HepG2 (cell line): ENCODE results near the gene YWHAQ. TPM values are rescaled to one million over a fixed set of nuclear protein-coding genes. Genes with fewer than 3 reads are reported as not detected.

Experiments
- ATAC-seq: fragments of 200-7000 bp; cut with Tn5 transposase; 3 replicates; pipeline ENCODE4 v1.9.1; 2020; ENCODE audit warnings: mild to moderate bottlenecking, moderate library complexity
- BruUV-seq: library from RNA; stranded (reverse); fragments of 400-500 nt; replicated peaks from 2 replicates; lab custom pipeline; 2021; lab: Mats Ljungman, UMichigan
- CTCF ChIA-PET: fragments of 300-600 bp; formaldehyde crosslinking; extraction: SDS; loops from one replicate; lab custom pipeline; 2021; ENCODE audit warnings: low total read pairs, inconsistent platforms, low intra/inter-chr PET ratio; lab: Yijun Ruan, JAX
- POLR2A ChIA-PET: fragments of 350-600 bp; sonication (Branson Sonifier 250); formaldehyde crosslinking; loops from one replicate; lab custom pipeline; 2020; ENCODE audit warnings: antibody characterized with exemption, inconsistent platforms; lab: Yijun Ruan, JAX
- DNase-seq: peaks from one replicate; pipeline ENCODE4 v3.0.0-alpha.2; 2015; ENCODE audit warnings: low spot score
- FAIRE-seq: peaks from 3 replicates; lab custom pipeline; 2011; peaks lifted over from hg19 to GRCh38; lab: Jason Lieb, UNC
- H2AFZ ChIP-seq: one replicate; pipeline ENCODE4 v1.6.1; 2011; ENCODE audit warnings: low read length, inconsistent platforms
- H3K27ac ChIP-seq: fragments of 300-600 bp; 3 replicates; pipeline ENCODE4 v1.8.0; 2011; ENCODE audit warnings: mixed run types, mild to moderate bottlenecking, mixed read lengths, low read length, inconsistent platforms; ENCODE audit not compliant: insufficient read depth; ENCODE audit errors: extremely low read length
- H3K27me3 ChIP-seq, 2 experiments: fragments of 200-600 bp in 1 of 2; 2 replicates in 1 of 2; 3 replicates in 1 of 2; pipeline versions ENCODE4 v1.6.0 to v1.8.0; 2011; ENCODE audit warnings: low read length in 2 of 2, mild to moderate bottlenecking in 2 of 2, moderate library complexity in 2 of 2, inconsistent platforms in 1 of 2; ENCODE audit not compliant: insufficient read depth in 2 of 2, control insufficient read depth in 1 of 2
- H3K36me3 ChIP-seq, 2 experiments: fragments of 200-600 bp in 1 of 2; replicated peaks in 1 of 2; 2 replicates in 1 of 2; 3 replicates in 1 of 2; pipeline versions ENCODE4 v1.5.1 to v1.8.0; 2011; ENCODE audit warnings: low read length in 2 of 2, inconsistent platforms in 1 of 2; ENCODE audit not compliant: insufficient read depth in 2 of 2, control insufficient read depth in 1 of 2
- H3K4me1 ChIP-seq: 2 replicates; pipeline ENCODE4 v1.5.1; 2012; ENCODE audit warnings: low read length, inconsistent platforms; ENCODE audit not compliant: insufficient read depth
- H3K4me2 ChIP-seq: 2 replicates; pipeline ENCODE4 v1.6.0; 2011; ENCODE audit warnings: low read depth, low read length, inconsistent platforms
- H3K4me3 ChIP-seq, 3 experiments: fragments of 200-600 bp in 1 of 3; sonication (generic), shearing (Covaris generic) in 1 of 3; replicated peaks in 1 of 3; 2 replicates each; pipeline ENCODE4 v1.5.1; 2011 to 2016; ENCODE audit warnings: low read length in 3 of 3, inconsistent platforms in 2 of 3, low read depth in 2 of 3, mild to moderate bottlenecking in 2 of 3, control low read depth in 1 of 3, mixed read lengths in 1 of 3; ENCODE audit not compliant: insufficient read depth in 1 of 3
- H3K79me2 ChIP-seq: one replicate; pipeline ENCODE4 v1.6.1; 2011; ENCODE audit warnings: low read length, inconsistent platforms; ENCODE audit not compliant: insufficient read depth
- H3K9ac ChIP-seq: 2 replicates; pipeline ENCODE4 v1.6.0; 2011; ENCODE audit warnings: mild to moderate bottlenecking, low read depth, low read length, inconsistent platforms; ENCODE audit not compliant: insufficient read depth
- H3K9me3 ChIP-seq: 2 replicates; pipeline ENCODE4 v1.5.1; 2012; ENCODE audit warnings: mild to moderate bottlenecking, low read length
- H4K20me1 ChIP-seq: 2 replicates; pipeline ENCODE4 v1.6.0; 2011; ENCODE audit warnings: inconsistent platforms, mild to moderate bottlenecking, low read length, moderate library complexity; ENCODE audit not compliant: insufficient read depth
- CBX1 ChIP-seq: IDR thresholded peaks from one replicate; pipeline ENCODE4 v1.6.1; 2016; ENCODE audit warnings: antibody characterized with exemption, low read depth
- CREM ChIP-seq, 2 experiments: sonication (generic) in 1 of 2; formaldehyde crosslinking in 1 of 2; IDR thresholded peaks; 2 replicates each; pipeline versions ENCODE4 v1.4.0 to v1.6.1; 2016 to 2020; ENCODE audit warnings: antibody characterized with exemption in 1 of 2, mild to moderate bottlenecking in 1 of 2, missing genetic modification reagents in 1 of 2
- DNMT1 ChIP-seq: sonication (generic); formaldehyde crosslinking; IDR thresholded peaks from 2 replicates; pipeline ENCODE4 v1.5.1; 2020; ENCODE audit warnings: mild to moderate bottlenecking, missing genetic modification reagents
- PBX3 ChIP-seq: sonication (generic); formaldehyde crosslinking; IDR thresholded peaks from 2 replicates; pipeline ENCODE4 v1.8.1; 2023; ENCODE audit warnings: missing genetic modification reagents, inconsistent platforms, borderline replicate concordance
- POLR2G ChIP-seq: fragments of 200-400 bp; formaldehyde crosslinking; IDR thresholded peaks from 2 replicates; pipeline ENCODE4 v1.6.1; 2018; ENCODE audit warnings: mild to moderate bottlenecking, low read depth, low read length, moderate library complexity
- RELA ChIP-seq: sonication (generic); formaldehyde crosslinking; IDR thresholded peaks from 2 replicates; pipeline ENCODE4 v1.4.0; 2020; ENCODE audit warnings: missing genetic modification reagents
- SMAD9 ChIP-seq: sonication (generic); formaldehyde crosslinking; IDR thresholded peaks from 2 replicates; pipeline ENCODE4 v1.5.1; 2020; ENCODE audit warnings: mild to moderate bottlenecking, missing genetic modification reagents
- TAF1 ChIP-seq: sonication (generic); formaldehyde crosslinking; IDR thresholded peaks from 2 replicates; pipeline ENCODE4 v1.4.0; 2020; ENCODE audit warnings: missing genetic modification reagents
- TBP ChIP-seq: sonication (generic); formaldehyde crosslinking; IDR thresholded peaks from 2 replicates; pipeline ENCODE4 v1.5.0; 2020; ENCODE audit warnings: missing genetic modification reagents
- ZMYM4 ChIP-seq: sonication (generic); formaldehyde crosslinking; IDR thresholded peaks from 2 replicates; pipeline ENCODE4 v1.8.1; 2023; ENCODE audit warnings: mild to moderate bottlenecking, missing genetic modification reagents
- ZNF138 ChIP-seq: sonication (generic); formaldehyde crosslinking; IDR thresholded peaks from 2 replicates; pipeline ENCODE4 v1.5.0; 2020; ENCODE audit warnings: mild to moderate bottlenecking, low read depth, missing genetic modification reagents
- ZNF441 ChIP-seq: sonication (generic); formaldehyde crosslinking; IDR thresholded peaks from 2 replicates; pipeline ENCODE4 v1.7.0; 2021; ENCODE audit warnings: missing genetic modification reagents, borderline replicate concordance
- ZNF503 ChIP-seq: sonication (generic); formaldehyde crosslinking; IDR thresholded peaks from 2 replicates; pipeline ENCODE4 v1.4.0; 2020; ENCODE audit warnings: missing genetic modification reagents
- ZNF672 ChIP-seq: sonication (generic); formaldehyde crosslinking; IDR thresholded peaks from 2 replicates; pipeline ENCODE4 v1.8.1; 2022; ENCODE audit warnings: missing genetic modification reagents
- ZNF737 ChIP-seq: sonication (generic); formaldehyde crosslinking; IDR thresholded peaks from 2 replicates; pipeline ENCODE4 v1.5.0; 2020; ENCODE audit warnings: missing genetic modification reagents, mild to moderate bottlenecking, borderline replicate concordance
- ZNF740 ChIP-seq: sonication (generic); formaldehyde crosslinking; IDR thresholded peaks from 2 replicates; pipeline ENCODE4 v1.4.0; 2020; ENCODE audit warnings: missing genetic modification reagents
- ZNF746 ChIP-seq: sonication (generic); formaldehyde crosslinking; IDR thresholded peaks from 2 replicates; pipeline ENCODE4 v1.8.0; 2022; ENCODE audit warnings: mild to moderate bottlenecking, missing genetic modification reagents
- ZNF766 ChIP-seq: sonication (generic); formaldehyde crosslinking; IDR thresholded peaks from 2 replicates; pipeline ENCODE4 v1.5.0; 2020; ENCODE audit warnings: missing genetic modification reagents, borderline replicate concordance
- ZNF879 ChIP-seq: sonication (generic); formaldehyde crosslinking; IDR thresholded peaks from 2 replicates; pipeline ENCODE4 v1.8.1; 2023; ENCODE audit warnings: missing genetic modification reagents
- WGBS: methylation state at CpG from one replicate; pipeline ENCODE4 v1.1.6; 2017; ENCODE audit warnings: low lambda C conversion rate; 5-methylcytosine and 5-hydroxymethylcytosine counted together
- in situ Hi-C: cut with HindIII; loops from 2 replicates; pipeline ENCODE4 v1.10.0; 2017; ENCODE audit warnings: low pct_unique_long_range_greater_than_20kb; ENCODE audit not compliant: extremely low pct_ligation_motif_present
- intact Hi-C: fragments of 100-400 bp; cut with micrococcal nuclease; formaldehyde crosslinking; loops from one replicate; pipeline ENCODE4 v1.10.0; 2022; ENCODE audit not compliant: unreplicated experiment
- polyA plus RNA-seq, 8 experiments: library from polyadenylated mRNA; depleted of rRNA in 3 of 8; stranded (reverse) in 7 of 8; unstranded in 1 of 8; fragments of >200 nt; fragmentation: Illumina TruSeq in 4 of 8; extraction: Trizol in 4 of 8; gene quantifications; 2 replicates each; pipeline versions ENCODE4 v1.2.1 to v1.2.3, GENCODE V29; 2011 to 2016; ENCODE audit warnings: low read depth in 4 of 8, missing spikeins in 1 of 8, mixed read lengths in 1 of 8; ENCODE audit not compliant: insufficient read depth in 1 of 8
- total RNA-seq, 5 experiments: library from RNA; depleted of rRNA; stranded (reverse); fragments of >200 nt; fragmentation: Illumina TruSeq; extraction: Trizol; gene quantifications; 2 replicates each; pipeline ENCODE4 v1.2.3, GENCODE V29; 2016; ENCODE audit warnings: low read depth in 1 of 5
- TF ChIP-seq, protein P1 (sequence below): sonication (generic); formaldehyde crosslinking; IDR thresholded peaks from 2 replicates; pipeline ENCODE4 v1.4.0; 2020; ENCODE audit warnings: mild to moderate bottlenecking, missing genetic modification reagents

YWHAQ gene
- total and polyA plus RNA-seq, 2 of the 13 experiments (the other 11 are each of a cell fraction or from before 2014, with no cell fraction given) = 160 to 304 TPM

DNA sequence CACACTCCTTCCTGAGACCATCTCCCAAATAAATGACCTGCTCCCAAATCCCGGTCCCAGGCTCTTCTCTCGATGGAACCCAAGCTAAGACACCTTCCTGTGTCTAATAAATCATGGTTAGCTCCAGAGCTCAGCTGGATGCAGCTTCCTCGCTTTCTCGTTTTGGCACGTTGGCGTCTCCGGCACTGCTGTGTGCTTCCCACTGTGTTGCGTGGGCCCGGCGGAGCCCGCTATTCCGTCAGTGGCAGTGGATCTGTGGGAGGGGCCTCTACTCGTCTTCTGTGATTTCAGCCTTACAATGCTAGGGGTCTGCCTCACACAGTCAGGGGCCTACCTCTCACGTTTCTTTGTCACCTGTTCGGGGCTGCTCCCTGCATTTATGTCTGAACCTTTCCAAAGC lies 29.4 kb upstream of the YWHAQ start:
- Histone ChIP-seq H3K4me3 (no peak overlapping the region), H3K4me1 (peaks cover 23% of the 10 kb centered on the region), H3K79me2 (no peaks in the 10 kb centered on the region), H3K36me3 (no peaks in the 10 kb centered on the region), H3K4me2 (no peak overlapping the region), H3K27ac (no peak overlapping the region), H4K20me1 (no peaks in the 10 kb centered on the region), H3K9ac (no peak overlapping the region), H2AFZ (no peak overlapping the region), H3K27me3 (peaks cover 3 to 20% of the 10 kb centered on the region in 2 experiments; a peak in 2 of 5 replicates)
- in situ Hi-C loops = no loop called here
- no TSS peak for BruUV-seq
- DNase-seq (no peak), FAIRE-seq (no peak), ATAC-seq (no peak)
- POLR2A ChIA-PET = no interaction called here
- 64% methylated on average over 15 of the region's 15 CpGs for WGBS
- intact Hi-C loops = no loop called here
- TF ChIP-seq, protein P1, sequence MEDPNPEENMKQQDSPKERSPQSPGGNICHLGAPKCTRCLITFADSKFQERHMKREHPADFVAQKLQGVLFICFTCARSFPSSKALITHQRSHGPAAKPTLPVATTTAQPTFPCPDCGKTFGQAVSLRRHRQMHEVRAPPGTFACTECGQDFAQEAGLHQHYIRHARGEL (CRISPR knock-in tag) = no peak
- no peak for TF ChIP-seq DNMT1 (CRISPR knock-in tag)
- no peak for TF ChIP-seq PBX3 (CRISPR knock-in tag)
- no peak for TF ChIP-seq ZNF138
- no peak for TF ChIP-seq ZNF879
- no peak for TF ChIP-seq ZNF766
- TF ChIP-seq SMAD9 (CRISPR knock-in tag) = no peak
- no peak for TF ChIP-seq CREM (IDR thresholded peaks at IDR 0.05)
- no peak for TF ChIP-seq CREM (CRISPR knock-in tag; IDR thresholded peaks at IDR 0.05)
- no peak for TF ChIP-seq RELA (CRISPR knock-in tag)
- no peak for TF ChIP-seq POLR2G
- no peak for TF ChIP-seq ZNF441 (CRISPR knock-in tag)
- no peak for TF ChIP-seq CBX1
- TF ChIP-seq ZNF737 (CRISPR knock-in tag) = no peak
- no peak for TF ChIP-seq TBP (CRISPR knock-in tag)
- no peak for TF ChIP-seq ZNF672 (CRISPR knock-in tag)
- no peak for TF ChIP-seq TAF1 (CRISPR knock-in tag)
- no peak for TF ChIP-seq ZNF503
- no peak for TF ChIP-seq ZMYM4 (CRISPR knock-in tag)
- TF ChIP-seq ZNF746 (CRISPR knock-in tag) = no peak
- no peak for TF ChIP-seq ZNF740 (CRISPR knock-in tag)
- TF ChIP-seq, all 625 proteins: peak for 0
- H3K9me3 ChIP-seq = no peaks in the 10 kb centered on the region
- CTCF ChIA-PET = no interaction called here
